ENCODE data around the gene RBM41.
"Not testable (repeated sequence)": the region's sequence is repeated elsewhere in the genome, so short reads cannot be mapped to it uniquely, and the experiment has no call there.

The RBM41 gene

GRCh38 chrX:107157618-107158017 lies 39.0 kb upstream of the RBM41 start:
- H3K27ac ChIP-seq (ENCODE audit: extremely low read depth, low read depth, low read length); H3K9me3 ChIP-seq (ENCODE audit: control insufficient read depth, insufficient read depth, low read depth, low read length); H3K4me3 ChIP-seq (ENCODE audit: low read depth, low read length); CTCF ChIA-PET; H3K36me3 ChIP-seq (ENCODE audit: control insufficient read depth in 2 of 2, insufficient read depth in 1 of 2, low read length in 2 of 2); POLR2A ChIA-PET; H3K4me1 ChIP-seq (ENCODE audit: control insufficient read depth, insufficient read depth, low read length): not testable (repeated sequence)
- peak; percentile 88 for TF ChIP-seq ZNF529 (tag by site-specific recombination; IDR thresholded peaks at IDR 0.05; ENCODE audit: insufficient replicate concordance)

GRCh38 chrX:107155621-107156430 lies 37.2 kb upstream of the RBM41 start:
- CTCF ChIA-PET = interaction anchor here (0.7 kb wide), 1 partner anchor 12 kb away, joined by 3 read pairs; no protein-coding TSS in a partner anchor
- H3K27ac ChIP-seq (ENCODE audit: extremely low read depth, low read depth, low read length); H3K4me1 ChIP-seq (ENCODE audit: control insufficient read depth, insufficient read depth, low read length); H3K36me3 ChIP-seq (ENCODE audit: control insufficient read depth in 2 of 2, insufficient read depth in 1 of 2, low read length in 2 of 2); H3K9me3 ChIP-seq (ENCODE audit: control insufficient read depth, insufficient read depth, low read depth, low read length): not testable (repeated sequence)
- TF ChIP-seq ZFHX2 (tag by site-specific recombination; conservative IDR thresholded peaks at IDR 0.05) = peak; percentile 53
- peak; percentile 65 for TF ChIP-seq ZBTB48 (tag by site-specific recombination; IDR thresholded peaks at IDR 0.05)
- TF ChIP-seq EGR2 (tag by site-specific recombination; IDR thresholded peaks at IDR 0.05; ENCODE audit: low read depth) = 0 out of 2 replicates have a peak, but pooled peaks have one; percentile 28
- peak; percentile 32; the same call in 1 of the 2 replicates for TF ChIP-seq ZNF341 (tag by site-specific recombination; IDR thresholded peaks at IDR 0.05; ENCODE audit: low read depth)
- TF ChIP-seq ZNF335 (tag by site-specific recombination; conservative IDR thresholded peaks at IDR 0.05) = peak; percentile 65
- TF ChIP-seq ZBTB26 (tag by site-specific recombination; optimal IDR thresholded peaks at IDR 0.05) = peak; percentile 35
- H3K4me3 ChIP-seq (ENCODE audit: low read depth, low read length) = peak overlapping the region; percentile 31
- POLR2A ChIA-PET = interaction anchor here (1.4 to 1.7 kb wide), 2 partner anchors 37 to 50 kb away, joined by 6 to 7 read pairs; partner anchors contain the start of genes DNAAF6, NUP62CL and RBM41

- Histone ChIP-seq H3K27ac (ENCODE audit: extremely low read depth, low read depth, low read length) (no peak overlapping the region), H3K4me1 (ENCODE audit: control insufficient read depth, insufficient read depth, low read length) (no peaks in the 10 kb centered on the region), H3K9me3 (ENCODE audit: control insufficient read depth, insufficient read depth, low read depth, low read length) (no peaks in the 10 kb centered on the region), H3K36me3 (ENCODE audit: control insufficient read depth in 2 of 2, insufficient read depth in 1 of 2, low read length in 2 of 2) (peaks cover 5 to 9% of the 10 kb centered on the region in 2 experiments; a peak in 2 of 3 replicates), H3K4me3 (ENCODE audit: low read depth, low read length) (no peak overlapping the region)
- ChIA-PET CTCF (interaction anchor here (0.6 kb wide), 1 partner anchor 280 kb away, joined by 3 read pairs; no protein-coding TSS in a partner anchor), POLR2A (interaction anchor here (1.4 to 1.7 kb wide), 2 partner anchors 36 to 51 kb away, joined by 6 to 7 read pairs; partner anchors contain the start of genes DNAAF6, NUP62CL and RBM41)
- TF ChIP-seq ZNF777 (tag by site-specific recombination; IDR thresholded peaks at IDR 0.05; ENCODE audit: borderline replicate concordance) (no peak), ZNF214 (tag by site-specific recombination; IDR thresholded peaks at IDR 0.05; ENCODE audit: borderline replicate concordance) (no peak), ZBTB6 (tag by site-specific recombination; IDR thresholded peaks at IDR 0.05) (no peak), ZNF513 (tag by site-specific recombination; IDR thresholded peaks at IDR 0.05) (no peak), PATZ1 (tag by site-specific recombination; IDR thresholded peaks at IDR 0.05) (0 out of 2 replicates have a peak, but pooled peaks have one; percentile 10), ZNF629 (tag by site-specific recombination; IDR thresholded peaks at IDR 0.05) (no peak), ZNF266 (tag by site-specific recombination; IDR thresholded peaks at IDR 0.05; ENCODE audit: low read depth) (no peak), ZNF670 (tag by site-specific recombination; IDR thresholded peaks at IDR 0.05; ENCODE audit: low read depth) (no peak), HOXA7 (CRISPR knock-in tag; IDR thresholded peaks at IDR 0.05; ENCODE audit: borderline replicate concordance) (no peak), SCRT2 (tag by site-specific recombination; IDR thresholded peaks at IDR 0.05) (no peak), ZNF623 (tag by site-specific recombination; IDR thresholded peaks at IDR 0.05) (no peak)
- TF ChIP-seq, protein P1, sequence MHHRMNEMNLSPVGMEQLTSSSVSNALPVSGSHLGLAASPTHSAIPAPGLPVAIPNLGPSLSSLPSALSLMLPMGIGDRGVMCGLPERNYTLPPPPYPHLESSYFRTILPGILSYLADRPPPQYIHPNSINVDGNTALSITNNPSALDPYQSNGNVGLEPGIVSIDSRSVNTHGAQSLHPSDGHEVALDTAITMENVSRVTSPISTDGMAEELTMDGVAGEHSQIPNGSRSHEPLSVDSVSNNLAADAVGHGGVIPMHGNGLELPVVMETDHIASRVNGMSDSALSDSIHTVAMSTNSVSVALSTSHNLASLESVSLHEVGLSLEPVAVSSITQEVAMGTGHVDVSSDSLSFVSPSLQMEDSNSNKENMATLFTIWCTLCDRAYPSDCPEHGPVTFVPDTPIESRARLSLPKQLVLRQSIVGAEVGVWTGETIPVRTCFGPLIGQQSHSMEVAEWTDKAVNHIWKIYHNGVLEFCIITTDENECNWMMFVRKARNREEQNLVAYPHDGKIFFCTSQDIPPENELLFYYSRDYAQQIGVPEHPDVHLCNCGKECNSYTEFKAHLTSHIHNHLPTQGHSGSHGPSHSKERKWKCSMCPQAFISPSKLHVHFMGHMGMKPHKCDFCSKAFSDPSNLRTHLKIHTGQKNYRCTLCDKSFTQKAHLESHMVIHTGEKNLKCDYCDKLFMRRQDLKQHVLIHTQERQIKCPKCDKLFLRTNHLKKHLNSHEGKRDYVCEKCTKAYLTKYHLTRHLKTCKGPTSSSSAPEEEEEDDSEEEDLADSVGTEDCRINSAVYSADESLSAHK (tag by site-specific recombination; IDR thresholded peaks at IDR 0.05) = peak; percentile 97
Measured at GRCh38 chrX:107154787-107155620, 36.4 kb upstream of the RBM41 start.

All from HEK293 (cell line).